Measurements from ENCODE around the gene HPDL. TPM values are rescaled to one million over a fixed set of nuclear protein-coding genes. Genes with fewer than 3 reads are reported as not detected.

HPDL gene
- total and polyA plus RNA-seq, 10 of the 15 experiments (the other 5 are each of a cell fraction or from before 2014, with no cell fraction given): 1.3 to 75.5 (median 31.8) TPM

- WGBS (ENCODE audit: insufficient coverage, insufficient replicate concordance, low lambda C conversion rate, missing lambda C conversion rate): 26% methylated on average over 2 of the region's 2 CpGs
- intact Hi-C loops (cut with micrococcal nuclease; ENCODE audit: unreplicated experiment) (no loop called here), in situ Hi-C loops (cut with MboI) (loop anchor here (10.0 kb wide), 1 partner anchor 211 kb away; no protein-coding TSS in a partner anchor)
- no peaks in the 10 kb centered on the region for H3K9me3 ChIP-seq (replicated peaks; ENCODE audit: control insufficient read depth, insufficient read depth, low read length)
- no peak for DNase-seq (ENCODE audit: low read depth, low spot score)
- ChIA-PET CTCF (interaction anchor here (1.3 to 2.9 kb wide), 3 partner anchors 13 to 339 kb away, joined by 3 to 11 read pairs (median 10); partner anchors contain the start of genes MUTYH and TOE1), RAD21 (ENCODE audit: unreplicated experiment) (interaction anchor here (7.7 to 13.5 kb wide), 2 partner anchors 14 to 139 kb away, joined by 28 to 319 read pairs; partner anchors contain the start of genes MUTYH, TESK2 and TOE1), POLR2A (interaction anchor here (1.2 kb wide), 1 partner anchor 13 kb away, joined by 3 read pairs; no protein-coding TSS in a partner anchor), SMC1A (ENCODE audit: uncharacterized antibody, unreplicated experiment) (interaction anchor here (1.1 kb wide), 2 partner anchors 74 to 490 kb away, joined by 3 to 5 read pairs; no protein-coding TSS in a partner anchor)
- no TSS peak for BruUV-seq (replicated peaks)
- H3K4me1 ChIP-seq (ENCODE audit: control insufficient read depth, insufficient read depth, low read length): no peaks in the 10 kb centered on the region
- peaks cover 0 to 3% of the 10 kb centered on the region in 2 experiments; a peak in 1 of 4 replicates for H3K36me3 ChIP-seq (ENCODE audit: control insufficient read depth in 2 of 2, insufficient read depth in 2 of 2, low read length in 1 of 2)
- H4K20me1 ChIP-seq (ENCODE audit: control insufficient read depth, insufficient read depth): no peaks in the 10 kb centered on the region
- no peak overlapping the region for H3K9ac ChIP-seq (ENCODE audit: control insufficient read depth, insufficient read depth, low read length)
- ATAC-seq: no peak
- no peak for FAIRE-seq
- no peaks in the 10 kb centered on the region for H3K79me2 ChIP-seq (ENCODE audit: control insufficient read depth, insufficient read depth, low read length)
- H3K4me2 ChIP-seq (ENCODE audit: control insufficient read depth, insufficient read depth): no peak overlapping the region
- no peak overlapping the region for H3K27ac ChIP-seq (ENCODE audit: control insufficient read depth, insufficient read depth)
- H3K4me3 ChIP-seq: no peak overlapping the region
- H2AFZ ChIP-seq (ENCODE audit: control insufficient read depth, low read depth, low read length): no peak overlapping the region
- no peaks in the 10 kb centered on the region for H3K27me3 ChIP-seq (replicated peaks in 1 of 2; ENCODE audit: control insufficient read depth in 2 of 2, insufficient read depth in 2 of 2, low read length in 1 of 2)
- TF ChIP-seq LARP7 (IDR thresholded peaks at IDR 0.05) (no peak), SUZ12 (IDR thresholded peaks at IDR 0.05; ENCODE audit: unreplicated experiment) (no peak), FOXM1 (IDR thresholded peaks at IDR 0.05; ENCODE audit: low read depth, low read length) (no peak), RCOR1 (conservative IDR thresholded peaks at IDR 0.05; ENCODE audit: low read depth, low read length) (no peak), HCFC1 (IDR thresholded peaks at IDR 0.05; ENCODE audit: low read length) (no peak), TCF3 (IDR thresholded peaks at IDR 0.05; ENCODE audit: borderline replicate concordance, insufficient read depth, low read depth, low read length) (no peak), RAD21 (IDR thresholded peaks at IDR 0.05; ENCODE audit: insufficient read depth, low read depth, low read length) (no peak), ETV6 (conservative IDR thresholded peaks at IDR 0.05 in 1 of 2, IDR thresholded peaks at IDR 0.05 in 1 of 2; ENCODE audit: borderline replicate concordance in 1 of 2, low read depth in 1 of 2) (no peak), CHD1 (IDR thresholded peaks at IDR 0.05; ENCODE audit: low read depth, low read length) (no peak), IRF3 (IDR thresholded peaks at IDR 0.05) (no peak), POU2F2 (IDR thresholded peaks at IDR 0.05; ENCODE audit: borderline replicate concordance, low read depth, low read length) (no peak), HDAC2 (IDR thresholded peaks at IDR 0.05) (no peak), CTCF (IDR thresholded peaks at IDR 0.05 in 2 of 3, conservative IDR thresholded peaks at IDR 0.05 in 1 of 3; ENCODE audit: control insufficient read depth in 2 of 3, extremely low read depth in 1 of 3, insufficient read depth in 1 of 3, low read depth in 3 of 3, low read length in 3 of 3) (no peak), KDM1A (IDR thresholded peaks at IDR 0.05; ENCODE audit: borderline replicate concordance) (no peak), SRF (IDR thresholded peaks at IDR 0.05; ENCODE audit: low read depth in 2 of 2, low read length in 2 of 2) (no peak), SREBF2 (IDR thresholded peaks at IDR 0.05; ENCODE audit: low read length) (no peak)
- TF ChIP-seq, protein P1, sequence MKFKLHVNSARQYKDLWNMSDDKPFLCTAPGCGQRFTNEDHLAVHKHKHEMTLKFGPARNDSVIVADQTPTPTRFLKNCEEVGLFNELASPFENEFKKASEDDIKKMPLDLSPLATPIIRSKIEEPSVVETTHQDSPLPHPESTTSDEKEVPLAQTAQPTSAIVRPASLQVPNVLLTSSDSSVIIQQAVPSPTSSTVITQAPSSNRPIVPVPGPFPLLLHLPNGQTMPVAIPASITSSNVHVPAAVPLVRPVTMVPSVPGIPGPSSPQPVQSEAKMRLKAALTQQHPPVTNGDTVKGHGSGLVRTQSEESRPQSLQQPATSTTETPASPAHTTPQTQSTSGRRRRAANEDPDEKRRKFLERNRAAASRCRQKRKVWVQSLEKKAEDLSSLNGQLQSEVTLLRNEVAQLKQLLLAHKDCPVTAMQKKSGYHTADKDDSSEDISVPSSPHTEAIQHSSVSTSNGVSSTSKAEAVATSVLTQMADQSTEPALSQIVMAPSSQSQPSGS (IDR thresholded peaks at IDR 0.05; ENCODE audit: low read length): no peak
Observed at GRCh38 chr1:45353685-45354084, 27.0 kb downstream of the HPDL start.
